Measurements from ENCODE around the gene GUCY2F. TPM values are rescaled to one million over a fixed set of nuclear protein-coding genes. Genes with fewer than 3 reads are reported as not detected.

GUCY2F gene
- total RNA-seq, 2 experiments from 2014 or later = not detected

GRCh38 chrX:109463784-109464183, 18.1 kb downstream of the GUCY2F start:
- no peaks in the 10 kb centered on the region for H3K4me1 Mint-ChIP-seq
- no peaks in the 10 kb centered on the region for H3K9me3 Mint-ChIP-seq
- ChIA-PET POLR2A (no interaction called here), CTCF (no interaction called here)
- H3K27ac Mint-ChIP-seq = no peak overlapping the region
- peaks cover 11% of the 10 kb centered on the region for H3K27me3 Mint-ChIP-seq
- no peak for DNase-seq
- H3K36me3 Mint-ChIP-seq (ENCODE audit: low read depth) = no peaks in the 10 kb centered on the region
- no peak overlapping the region for H3K4me3 Mint-ChIP-seq

- CTCF ChIA-PET = no interaction called here
Measured at GRCh38 chrX:109448282-109448938, 33.5 kb downstream of the GUCY2F start.

GRCh38 chrX:109441266-109441665, 40.6 kb downstream of the GUCY2F start:
- Mint-ChIP-seq H3K27me3 (no peaks in the 10 kb centered on the region), H3K27ac (no peak overlapping the region), H3K36me3 (ENCODE audit: low read depth) (no peaks in the 10 kb centered on the region), H3K4me1 (no peaks in the 10 kb centered on the region), H3K9me3 (no peaks in the 10 kb centered on the region), H3K4me3 (no peak overlapping the region)
- POLR2A ChIA-PET = no interaction called here
- no peak for DNase-seq
- CTCF ChIA-PET = no interaction called here

More at GRCh38 chrX:109448282-109448938, 33.5 kb downstream of the GUCY2F start:
- Mint-ChIP-seq H3K36me3 (ENCODE audit: low read depth) (no peaks in the 10 kb centered on the region), H3K27ac (no peak overlapping the region), H3K4me1 (no peaks in the 10 kb centered on the region), H3K9me3 (no peaks in the 10 kb centered on the region), H3K27me3 (peaks cover 2% of the 10 kb centered on the region), H3K4me3 (no peak overlapping the region)
- POLR2A ChIA-PET = no interaction called here
- DNase-seq = no peak

- Mint-ChIP-seq H3K27me3 (no peaks in the 10 kb centered on the region), H3K27ac (no peak overlapping the region), H3K4me1 (no peaks in the 10 kb centered on the region), H3K4me3 (no peak overlapping the region), H3K9me3 (no peaks in the 10 kb centered on the region), H3K36me3 (ENCODE audit: low read depth) (no peaks in the 10 kb centered on the region)
- DNase-seq = no peak
- CTCF ChIA-PET = no interaction called here
- POLR2A ChIA-PET = no interaction called here
Measured at GRCh38 chrX:109440475-109440874, 41.4 kb downstream of the GUCY2F start.

GRCh38 chrX:109409181-109409580, 72.7 kb downstream of the GUCY2F start:
- no peak overlapping the region for H3K4me3 Mint-ChIP-seq
- ChIA-PET CTCF (no interaction called here), POLR2A (no interaction called here)
- H3K9me3 Mint-ChIP-seq = no peaks in the 10 kb centered on the region
- H3K27ac Mint-ChIP-seq = no peak overlapping the region
- H3K36me3 Mint-ChIP-seq (ENCODE audit: low read depth) = no peaks in the 10 kb centered on the region
- no peaks in the 10 kb centered on the region for H3K27me3 Mint-ChIP-seq
- no peak for DNase-seq
- no peaks in the 10 kb centered on the region for H3K4me1 Mint-ChIP-seq

GRCh38 chrX:109403922-109404321, 78.0 kb downstream of the GUCY2F start:
- CTCF ChIA-PET = no interaction called here
- Mint-ChIP-seq H3K4me3 (no peak overlapping the region), H3K27ac (no peak overlapping the region), H3K4me1 (no peaks in the 10 kb centered on the region), H3K36me3 (ENCODE audit: low read depth) (no peaks in the 10 kb centered on the region), H3K27me3 (no peaks in the 10 kb centered on the region), H3K9me3 (no peaks in the 10 kb centered on the region)
- POLR2A ChIA-PET = no interaction called here
- DNase-seq = no peak

GRCh38 chrX:109399831-109400230, 82.1 kb downstream of the GUCY2F start:
- ChIA-PET CTCF (interaction anchor here (0.5 kb wide), 1 partner anchor 673 kb away, joined by 3 read pairs; no protein-coding TSS in a partner anchor), POLR2A (no interaction called here)
- no peaks in the 10 kb centered on the region for H3K4me1 Mint-ChIP-seq
- H3K9me3 Mint-ChIP-seq = no peaks in the 10 kb centered on the region
- no peak for DNase-seq
- no peaks in the 10 kb centered on the region for H3K36me3 Mint-ChIP-seq (ENCODE audit: low read depth)
- H3K4me3 Mint-ChIP-seq = no peak overlapping the region
- no peak overlapping the region for H3K27ac Mint-ChIP-seq
- no peaks in the 10 kb centered on the region for H3K27me3 Mint-ChIP-seq

- Mint-ChIP-seq H3K9me3 (no peaks in the 10 kb centered on the region), H3K27me3 (no peaks in the 10 kb centered on the region), H3K4me3 (no peak overlapping the region), H3K4me1 (no peaks in the 10 kb centered on the region), H3K36me3 (ENCODE audit: low read depth) (no peaks in the 10 kb centered on the region), H3K27ac (no peak overlapping the region)
- ChIA-PET POLR2A (no interaction called here), CTCF (interaction anchor here (0.6 kb wide), 1 partner anchor 82 kb away, joined by 6 read pairs; no protein-coding TSS in a partner anchor)
- no peak for DNase-seq
Measured at GRCh38 chrX:109398833-109399232, 83.1 kb downstream of the GUCY2F start.

GRCh38 chrX:109398061-109398460, 83.8 kb downstream of the GUCY2F start:
- H3K4me1 Mint-ChIP-seq = no peaks in the 10 kb centered on the region
- no peak for DNase-seq
- no peaks in the 10 kb centered on the region for H3K27me3 Mint-ChIP-seq
- no peak overlapping the region for H3K27ac Mint-ChIP-seq
- H3K4me3 Mint-ChIP-seq = no peak overlapping the region
- CTCF ChIA-PET = no interaction called here
- POLR2A ChIA-PET = interaction anchor here (0.6 kb wide), 1 partner anchor 196 kb away, joined by 3 read pairs; no protein-coding TSS in a partner anchor
- H3K9me3 Mint-ChIP-seq = no peaks in the 10 kb centered on the region
- H3K36me3 Mint-ChIP-seq (ENCODE audit: low read depth) = no peaks in the 10 kb centered on the region

GRCh38 chrX:109393859-109394258, 88.0 kb downstream of the GUCY2F start:
- H3K4me3 Mint-ChIP-seq = no peak overlapping the region
- no peaks in the 10 kb centered on the region for H3K4me1 Mint-ChIP-seq
- no peak for DNase-seq
- H3K36me3 Mint-ChIP-seq (ENCODE audit: low read depth) = no peaks in the 10 kb centered on the region
- no peak overlapping the region for H3K27ac Mint-ChIP-seq
- no peaks in the 10 kb centered on the region for H3K27me3 Mint-ChIP-seq
- ChIA-PET CTCF (no interaction called here), POLR2A (no interaction called here)
- H3K9me3 Mint-ChIP-seq = no peaks in the 10 kb centered on the region

GRCh38 chrX:109392895-109393294, 89.0 kb downstream of the GUCY2F start:
- Mint-ChIP-seq H3K27me3 (no peaks in the 10 kb centered on the region), H3K4me3 (no peak overlapping the region), H3K36me3 (ENCODE audit: low read depth) (no peaks in the 10 kb centered on the region), H3K4me1 (no peaks in the 10 kb centered on the region), H3K9me3 (no peaks in the 10 kb centered on the region), H3K27ac (no peak overlapping the region)
- ChIA-PET POLR2A (no interaction called here), CTCF (no interaction called here)
- DNase-seq = no peak

- Mint-ChIP-seq H3K27ac (no peak overlapping the region), H3K4me1 (no peaks in the 10 kb centered on the region), H3K36me3 (ENCODE audit: low read depth) (no peaks in the 10 kb centered on the region), H3K27me3 (no peaks in the 10 kb centered on the region), H3K9me3 (no peaks in the 10 kb centered on the region), H3K4me3 (no peak overlapping the region)
- ChIA-PET CTCF (no interaction called here), POLR2A (no interaction called here)
- no peak for DNase-seq
Measured at GRCh38 chrX:109390556-109390955, 91.3 kb downstream of the GUCY2F start.

GRCh38 chrX:109389917-109390316, 92.0 kb downstream of the GUCY2F start:
- no peaks in the 10 kb centered on the region for H3K4me1 Mint-ChIP-seq
- no peaks in the 10 kb centered on the region for H3K9me3 Mint-ChIP-seq
- ChIA-PET POLR2A (no interaction called here), CTCF (no interaction called here)
- no peak overlapping the region for H3K4me3 Mint-ChIP-seq
- no peak for DNase-seq
- no peaks in the 10 kb centered on the region for H3K36me3 Mint-ChIP-seq (ENCODE audit: low read depth)
- H3K27me3 Mint-ChIP-seq = no peaks in the 10 kb centered on the region
- no peak overlapping the region for H3K27ac Mint-ChIP-seq

- Mint-ChIP-seq H3K4me3 (no peak overlapping the region), H3K27ac (no peak overlapping the region), H3K9me3 (no peaks in the 10 kb centered on the region), H3K4me1 (no peaks in the 10 kb centered on the region), H3K36me3 (ENCODE audit: low read depth) (no peaks in the 10 kb centered on the region), H3K27me3 (no peaks in the 10 kb centered on the region)
- POLR2A ChIA-PET = no interaction called here
- CTCF ChIA-PET = no interaction called here
- no peak for DNase-seq
Measured at GRCh38 chrX:109384699-109385098, 97.2 kb downstream of the GUCY2F start.
